COLO668 (cell line): ENCODE data around the gene RRH.

ENCODE experiments used
- DNase-seq: peaks from one replicate; lab custom pipeline; 2025; ENCODE audit not compliant: unreplicated experiment; lab: John Stamatoyannopoulos, UW

RRH gene

DNA sequence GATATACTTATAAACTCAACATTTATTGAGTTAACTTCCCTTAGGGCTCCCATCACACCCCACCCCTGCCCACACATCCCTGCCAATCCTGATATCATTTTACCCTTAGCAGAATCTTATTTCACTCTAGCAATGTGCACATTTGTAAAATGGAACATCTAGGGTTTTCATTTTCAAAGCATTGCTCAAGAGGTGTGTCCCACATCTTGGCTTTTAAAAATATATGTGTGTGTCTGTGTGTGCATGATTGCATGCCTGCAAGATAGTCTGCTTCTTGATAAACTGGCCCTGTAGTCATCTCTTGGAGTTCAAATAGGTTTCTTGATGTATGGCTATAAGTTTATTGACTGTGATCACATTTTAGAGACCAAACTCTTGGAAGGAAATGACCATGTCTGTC, 58.5 kb downstream of the RRH start:
- DNase-seq, result no peak

- DNase-seq, result no peak
These were observed 59.3 kb downstream of the RRH start for GRCh38 chr4:109887071-109887470.

DNA sequence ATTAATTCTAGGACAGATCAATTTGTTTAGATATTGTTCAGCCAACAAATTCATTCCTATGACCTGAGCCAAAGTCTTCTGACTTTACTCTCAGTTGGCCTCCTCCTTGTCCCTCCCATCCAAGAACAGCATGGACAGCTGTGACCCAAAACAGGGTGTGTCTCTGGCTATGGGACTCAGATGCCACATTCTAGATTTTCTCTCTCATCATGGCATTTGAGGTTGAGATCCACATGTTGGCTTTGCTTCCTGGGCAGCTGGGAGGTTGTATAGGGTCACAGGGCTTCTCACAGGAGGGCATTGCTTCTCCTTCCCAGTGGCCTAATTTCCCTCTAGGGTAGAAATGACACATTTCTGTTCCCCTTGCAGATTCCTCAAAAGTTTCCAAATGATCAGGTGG, 62.3 kb downstream of the RRH start:
- DNase-seq, result no peak
